22Rv1 (cell line): ENCODE results near the gene PABPN1.

ENCODE experiments used
- ZFX ChIP-seq: fragments of 450-650 bp; IDR thresholded peaks from 2 replicates; pipeline ENCODE4 v1.6.1; 2017; ENCODE audit warnings: antibody characterized with exemption, borderline replicate concordance
- TF ChIP-seq, protein P1 (sequence below): fragments of 450-650 bp; IDR thresholded peaks from 2 replicates; pipeline ENCODE4 v1.5.1; 2017; ENCODE audit warnings: mild to moderate bottlenecking

DNA sequence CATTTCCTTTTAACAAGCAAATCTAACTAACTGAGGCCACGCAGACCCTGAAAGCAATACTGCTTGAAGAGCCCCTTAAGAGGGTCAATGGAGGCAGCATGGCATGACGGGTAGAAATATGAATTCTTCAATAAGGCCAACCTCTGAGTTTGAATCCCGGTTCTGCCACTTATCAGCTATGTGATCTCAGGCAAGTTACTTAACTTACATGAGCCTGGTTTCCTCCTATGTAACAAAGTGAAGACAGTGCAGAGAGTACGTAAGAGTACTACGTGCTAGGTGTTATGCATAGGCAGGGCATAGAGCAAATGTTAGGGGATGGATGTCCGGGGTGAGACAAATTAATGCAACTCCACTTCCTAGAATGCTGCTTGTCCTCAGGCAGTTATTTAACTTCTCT, 40.0 kb upstream of the PABPN1 start:
- TF ChIP-seq, protein P1, sequence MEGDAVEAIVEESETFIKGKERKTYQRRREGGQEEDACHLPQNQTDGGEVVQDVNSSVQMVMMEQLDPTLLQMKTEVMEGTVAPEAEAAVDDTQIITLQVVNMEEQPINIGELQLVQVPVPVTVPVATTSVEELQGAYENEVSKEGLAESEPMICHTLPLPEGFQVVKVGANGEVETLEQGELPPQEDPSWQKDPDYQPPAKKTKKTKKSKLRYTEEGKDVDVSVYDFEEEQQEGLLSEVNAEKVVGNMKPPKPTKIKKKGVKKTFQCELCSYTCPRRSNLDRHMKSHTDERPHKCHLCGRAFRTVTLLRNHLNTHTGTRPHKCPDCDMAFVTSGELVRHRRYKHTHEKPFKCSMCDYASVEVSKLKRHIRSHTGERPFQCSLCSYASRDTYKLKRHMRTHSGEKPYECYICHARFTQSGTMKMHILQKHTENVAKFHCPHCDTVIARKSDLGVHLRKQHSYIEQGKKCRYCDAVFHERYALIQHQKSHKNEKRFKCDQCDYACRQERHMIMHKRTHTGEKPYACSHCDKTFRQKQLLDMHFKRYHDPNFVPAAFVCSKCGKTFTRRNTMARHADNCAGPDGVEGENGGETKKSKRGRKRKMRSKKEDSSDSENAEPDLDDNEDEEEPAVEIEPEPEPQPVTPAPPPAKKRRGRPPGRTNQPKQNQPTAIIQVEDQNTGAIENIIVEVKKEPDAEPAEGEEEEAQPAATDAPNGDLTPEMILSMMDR: no peak
- TF ChIP-seq ZFX: no peak
